Motor neuron (in vitro differentiated cells): ENCODE data around the gene SHANK1. TPM values are rescaled to one million over a fixed set of nuclear protein-coding genes. Genes with fewer than 3 reads are reported as not detected.

Experiments used
- ATAC-seq, 8 experiments: fragments of 200-7000 bp; cut with Tn5 transposase; replicated peaks in 6 of 8; 2 replicates each; pipeline ENCODE4 v1.8.0; 2021; ENCODE audit warnings: mild to moderate bottlenecking in 8 of 8, moderate library complexity in 8 of 8
- H3K27ac ChIP-seq, 2 donors: fragments of 250-450 bp; sonication (Bioruptor Pico); 2 replicates each; pipeline ENCODE4 v1.9.0; 2021; ENCODE audit warnings: antibody characterized with exemption in 2 of 2, mild to moderate bottlenecking in 2 of 2, moderate library complexity in 1 of 2
- H3K4me1 ChIP-seq, 2 donors: fragments of 250-450 bp; sonication (Bioruptor Pico); replicated peaks in 1 of 2; 2 replicates each; pipeline ENCODE4 v1.6.1; 2021; ENCODE audit warnings: antibody characterized with exemption in 2 of 2, mild to moderate bottlenecking in 2 of 2, moderate library complexity in 1 of 2
- H3K4me3 ChIP-seq, 5 donors: fragments of 250-450 bp; sonication (Bioruptor Pico); 2 replicates each; pipeline ENCODE4 v1.9.0; 2021; ENCODE audit warnings: antibody characterized with exemption in 5 of 5, mild to moderate bottlenecking in 5 of 5, moderate library complexity in 4 of 5
- WGBS, 10 experiments: fragments of 450-650 bp; shearing (Covaris generic); methylation state at CpG; one replicate each; pipeline ENCODE4 v1.0.0; 2022; 5-methylcytosine and 5-hydroxymethylcytosine counted together
- in situ Hi-C, 9 experiments: fragments of 400-800 bp; cut with MboI; loops; one replicate each; pipeline ENCODE4 v1.15.0; 2021; ENCODE audit warnings: low sequenced_read_pairs in 9 of 9, low pct_unique_long_range_greater_than_20kb in 2 of 9; ENCODE audit not compliant: unreplicated experiment in 9 of 9
- total RNA-seq, 8 experiments: library from RNA; unstranded; fragments of 300-600 nt; gene quantifications; 2 replicates each; pipeline versions ENCODE4 v1.2.3 to v1.2.4, GENCODE V29; 2022

The SHANK1 gene
- total RNA-seq, 8 experiments from 2014 or later = 1.7 to 22.5 (median 7.2) TPM

GRCh38 chr19:50688766-50689165 is 30.8 kb downstream of the SHANK1 start:
- H3K27ac ChIP-seq = no peak overlapping the region
- peaks cover 6% of the 10 kb centered on the region in 2 donors for H3K4me1 ChIP-seq
- H3K4me3 ChIP-seq = no peak overlapping the region
- ATAC-seq = no peak
- WGBS, 10 experiments = no CpG with 5 or more reads among the region's 19 CpGs
- in situ Hi-C loops = loop anchor here in 1 of 9 experiments (25.0 kb wide), 1 partner anchor 326 kb away; the partner anchor contains the start of gene NAPSA

GRCh38 chr19:50686310-50687032 is 33.1 kb downstream of the SHANK1 start:
- peak in 1 of 8 experiments; percentile 13 for ATAC-seq
- Histone ChIP-seq H3K4me3 (no peak overlapping the region), H3K27ac (no peak overlapping the region), H3K4me1 (no peaks in the 10 kb centered on the region)
- WGBS, 10 experiments = 80 to 100% (median 90%) methylated on average over 2 to 7 of the region's 50 CpGs; no CpG with 5 or more reads in 6 of the 10 experiments
- in situ Hi-C loops = loop anchor here in 1 of 9 experiments (25.0 kb wide), 1 partner anchor 324 kb away; the partner anchor contains the start of gene NAPSA

- H3K27ac ChIP-seq = no peak overlapping the region
- in situ Hi-C loops = loop anchor here in 1 of 9 experiments (25.0 kb wide), 1 partner anchor 317 kb away; the partner anchor contains the start of gene NAPSA
- H3K4me1 ChIP-seq = no peaks in the 10 kb centered on the region
- peak; percentile 79 to 100 (median 96) for ATAC-seq
- H3K4me3 ChIP-seq = no peak overlapping the region
- WGBS, 10 experiments = 5 to 66% (median 43%) methylated on average over 1 to 13 of the region's 23 CpGs; no CpG with 5 or more reads in 2 of the 10 experiments
Measured at GRCh38 chr19:50679177-50680125, 40.2 kb downstream of the SHANK1 start.

DNA sequence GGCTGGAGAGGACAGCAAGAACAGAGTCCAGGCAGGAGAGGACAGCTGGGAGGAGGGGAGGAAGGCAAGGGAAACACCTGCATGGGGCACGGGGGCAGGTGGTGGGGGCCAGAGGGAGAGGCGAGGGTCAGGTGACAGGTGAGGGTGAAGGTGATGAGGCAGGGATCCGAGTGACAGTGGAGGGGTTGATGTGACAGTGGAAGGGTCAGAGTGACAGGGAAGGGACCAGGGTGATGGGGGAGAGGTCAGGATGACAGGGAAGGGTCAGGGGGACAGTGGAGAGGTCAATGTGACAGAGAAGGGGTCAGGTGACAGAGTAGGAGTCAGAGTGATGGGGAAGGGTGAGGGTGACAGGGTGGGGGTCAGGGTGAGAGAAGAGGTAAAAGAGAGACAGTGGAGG is 41.3 kb downstream of the SHANK1 start:
- in situ Hi-C loops = loop anchor here in 1 of 9 experiments (25.0 kb wide), 1 partner anchor 316 kb away; the partner anchor contains the start of gene NAPSA
- ATAC-seq = no peak
- Histone ChIP-seq H3K27ac (no peak overlapping the region), H3K4me3 (no peak overlapping the region), H3K4me1 (no peaks in the 10 kb centered on the region)
- WGBS, 10 experiments = no CpG with 5 or more reads among the region's 3 CpGs

DNA sequence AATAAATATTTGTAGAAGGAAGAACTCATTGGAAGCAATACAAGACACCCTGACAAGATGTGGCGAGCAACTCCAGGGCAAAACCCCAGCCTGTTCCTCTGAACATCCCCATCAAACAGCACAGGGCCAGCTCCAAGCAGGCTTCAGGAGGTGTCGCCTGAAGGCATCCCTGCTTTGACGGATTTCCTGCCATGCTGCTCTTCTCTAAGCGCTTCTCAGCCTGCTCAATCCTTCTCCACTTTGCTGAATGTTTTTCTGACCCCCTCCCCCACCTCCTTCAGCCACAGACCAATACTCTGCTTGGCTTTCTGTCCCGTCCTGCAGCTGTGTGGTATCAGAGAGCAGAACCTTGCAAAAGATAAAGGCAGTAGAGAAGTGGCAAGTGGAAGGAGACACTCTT is 42.0 kb downstream of the SHANK1 start:
- H3K4me1 ChIP-seq = no peaks in the 10 kb centered on the region
- no peak for ATAC-seq
- no peak overlapping the region for H3K27ac ChIP-seq
- in situ Hi-C loops = loop anchor here in 1 of 9 experiments (25.0 kb wide), 1 partner anchor 315 kb away; the partner anchor contains the start of gene NAPSA
- 50 to 100% (median 80%) methylated on average over 1 to 5 of the region's 5 CpGs; no CpG with 5 or more reads in 3 of the 10 experiments for WGBS, 10 experiments
- no peak overlapping the region for H3K4me3 ChIP-seq

GRCh38 chr19:50676625-50677197 is 42.9 kb downstream of the SHANK1 start:
- in situ Hi-C loops = loop anchor here in 1 of 9 experiments (25.0 kb wide), 1 partner anchor 314 kb away; the partner anchor contains the start of gene NAPSA
- Histone ChIP-seq H3K4me1 (no peaks in the 10 kb centered on the region), H3K4me3 (no peak overlapping the region), H3K27ac (no peak overlapping the region)
- 0 to 100% (median 40%) methylated on average over 1 of the region's 1 CpG; no CpG with 5 or more reads in 7 of the 10 experiments for WGBS, 10 experiments
- ATAC-seq = no peak

DNA sequence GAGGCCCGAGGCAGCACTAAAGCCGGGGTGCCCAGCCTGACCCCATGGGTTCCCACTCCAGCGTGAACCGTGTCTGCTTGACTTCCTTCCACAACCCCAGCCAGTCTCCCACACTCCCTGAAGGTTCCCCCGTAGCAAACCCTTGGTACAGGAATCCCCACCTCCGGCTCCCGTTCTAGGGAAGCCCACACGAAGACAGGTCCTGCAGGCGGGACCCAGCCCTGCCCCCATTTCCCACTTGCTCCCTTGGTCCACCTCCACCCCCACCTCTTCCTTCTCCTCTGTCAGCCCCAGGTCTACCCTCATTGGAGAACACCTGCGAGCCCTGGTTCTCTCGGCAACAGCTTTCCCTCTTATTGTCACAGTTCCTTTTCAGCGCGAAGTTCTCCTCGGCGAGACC is 46.5 kb downstream of the SHANK1 start:
- Histone ChIP-seq H3K4me1 (no peaks in the 10 kb centered on the region), H3K27ac (no peak overlapping the region), H3K4me3 (no peak overlapping the region)
- in situ Hi-C loops = no loop called here
- WGBS, 10 experiments = 13 to 80% (median 68%) methylated on average over 2 to 4 of the region's 15 CpGs; no CpG with 5 or more reads in 6 of the 10 experiments
- no peak for ATAC-seq

- 0 to 100% (median 33%) methylated on average over 1 to 4 of the region's 5 CpGs; no CpG with 5 or more reads in 4 of the 10 experiments for WGBS, 10 experiments
- no peak for ATAC-seq
- peaks cover 0 to 6% of the 10 kb centered on the region in 2 donors for H3K4me1 ChIP-seq
- no peak overlapping the region for H3K27ac ChIP-seq
- in situ Hi-C loops = no loop called here
- H3K4me3 ChIP-seq = no peak overlapping the region
Measured at GRCh38 chr19:50670102-50670380, 49.6 kb downstream of the SHANK1 start.

- peak in 3 of 8 experiments; percentile 15 to 34 (median 31) for ATAC-seq
- Histone ChIP-seq H3K27ac (no peak overlapping the region), H3K4me1 (peaks cover 0 to 6% of the 10 kb centered on the region in 2 donors), H3K4me3 (no peak overlapping the region)
- 29 to 61% (median 41%) methylated on average over 2 to 15 of the region's 23 CpGs; no CpG with 5 or more reads in 2 of the 10 experiments for WGBS, 10 experiments
- in situ Hi-C loops = no loop called here
Measured at GRCh38 chr19:50669302-50670101, 50.1 kb downstream of the SHANK1 start.

- no peak overlapping the region for H3K27ac ChIP-seq
- no CpG with 5 or more reads among the region's 20 CpGs for WGBS, 10 experiments
- ATAC-seq = peak in 1 of 8 experiments; percentile 12
- H3K4me1 ChIP-seq = peaks cover 0 to 6% of the 10 kb centered on the region in 2 donors
- no peak overlapping the region for H3K4me3 ChIP-seq
- in situ Hi-C loops = no loop called here
Measured at GRCh38 chr19:50668879-50669278, 50.7 kb downstream of the SHANK1 start.

DNA sequence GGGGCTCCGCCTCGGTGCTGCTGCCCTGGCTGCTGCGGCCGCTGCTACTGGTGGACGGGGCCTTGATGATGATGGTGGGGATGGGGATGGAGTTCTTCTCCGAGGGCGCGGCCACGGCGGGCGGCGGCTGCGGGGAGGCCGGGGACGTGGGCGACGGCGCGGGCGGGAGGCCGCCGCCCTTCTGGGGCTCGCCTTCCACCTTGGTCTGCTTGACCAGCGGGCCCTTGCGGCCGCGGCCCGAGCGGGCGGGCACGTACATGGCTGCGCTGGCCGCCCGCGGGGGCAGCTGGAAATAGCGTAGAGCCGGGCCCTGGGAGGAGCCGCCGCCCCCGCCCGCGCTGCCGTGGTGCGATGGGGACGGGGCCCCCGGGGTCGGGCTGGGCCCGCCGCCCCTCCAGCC is 51.2 kb downstream of the SHANK1 start:
- in situ Hi-C loops = no loop called here
- ATAC-seq = peak in 4 of 8 experiments; percentile 7 to 12 (median 10)
- Histone ChIP-seq H3K4me1 (peaks cover 0 to 6% of the 10 kb centered on the region in 2 donors), H3K27ac (no peak overlapping the region), H3K4me3 (no peak overlapping the region)
- WGBS, 10 experiments = no CpG with 5 or more reads among the region's 49 CpGs

DNA sequence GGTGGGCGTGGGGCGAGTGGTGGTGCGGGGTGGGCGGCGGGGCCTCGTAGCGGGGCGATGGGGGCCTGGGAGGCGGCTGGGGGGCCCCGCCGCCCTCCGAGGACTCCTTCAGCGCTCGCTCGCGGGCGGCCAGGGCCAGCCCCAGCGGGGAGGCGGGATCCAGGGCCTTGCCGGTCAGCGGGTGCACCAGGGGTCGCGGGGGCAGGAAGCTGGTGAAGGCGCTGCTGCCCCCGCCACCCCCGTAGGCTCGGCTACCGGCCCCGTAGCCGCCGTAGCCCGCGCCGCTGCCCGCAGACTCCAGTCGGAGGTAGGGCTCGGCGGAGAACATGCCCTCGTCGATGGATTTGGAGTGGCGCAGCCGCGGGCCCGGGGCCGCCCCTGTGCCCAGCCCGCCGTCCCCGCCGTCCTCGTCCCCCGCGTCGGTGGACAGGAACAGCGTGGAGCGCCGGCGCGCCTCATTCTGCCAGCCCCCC is 51.8 kb downstream of the SHANK1 start:
- peak in 6 of 8 experiments; percentile 5 to 17 (median 7) for ATAC-seq
- WGBS, 10 experiments = no CpG with 5 or more reads among the region's 58 CpGs
- H3K27ac ChIP-seq = no peak overlapping the region
- in situ Hi-C loops = no loop called here
- H3K4me1 ChIP-seq = peaks cover 0 to 6% of the 10 kb centered on the region in 2 donors
- no peak overlapping the region for H3K4me3 ChIP-seq
